GM21526 (cell line): ENCODE measurements around the gene CNKSR1.

Experiments
- ATAC-seq: cut with Tn5 transposase; IDR thresholded peaks from one replicate; pipeline ENCODE4 v1.9.1; 2021; ENCODE audit warnings: moderate library complexity; ENCODE audit not compliant: unreplicated experiment, low FRiP score

The CNKSR1 gene

DNA sequence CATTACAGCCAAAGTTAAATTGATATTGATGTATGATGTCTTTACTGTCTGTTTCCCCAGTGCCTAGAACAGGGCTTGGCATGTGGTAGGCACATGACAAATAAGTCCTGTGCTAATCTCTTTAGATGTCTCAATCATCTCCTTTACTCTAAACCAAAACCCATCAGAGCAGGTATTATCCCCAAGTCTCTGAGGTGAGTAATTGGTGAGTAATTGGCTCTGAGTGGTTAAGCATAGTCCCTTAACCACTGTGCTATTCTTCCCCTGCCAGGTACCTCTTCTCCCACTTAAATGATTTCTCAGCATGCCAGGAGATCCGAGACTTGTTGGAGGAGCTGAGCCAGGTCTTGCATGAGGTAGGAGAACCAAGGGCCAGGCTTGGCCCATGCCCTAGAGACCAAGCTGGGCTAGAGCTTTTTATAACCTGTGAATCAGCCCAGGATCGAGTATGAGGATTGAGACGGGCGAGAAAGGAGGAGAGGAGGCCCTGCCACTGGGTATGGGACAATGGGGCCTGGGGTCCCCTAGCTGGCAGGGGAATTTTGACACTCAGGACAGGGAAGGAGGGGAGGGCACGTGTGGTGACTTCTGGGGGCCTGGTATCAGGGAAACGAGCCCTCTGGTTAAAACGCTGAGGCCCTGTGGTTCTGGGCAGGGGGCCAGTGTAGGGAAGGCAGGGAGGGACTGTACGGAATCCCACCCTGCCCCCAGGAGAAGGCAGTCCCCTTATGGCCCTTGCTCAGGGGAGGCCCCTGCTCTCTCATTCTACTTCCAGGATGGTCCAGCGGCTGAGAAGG, 4.5 kb downstream of the CNKSR1 start:
- no peak for ATAC-seq

DNA sequence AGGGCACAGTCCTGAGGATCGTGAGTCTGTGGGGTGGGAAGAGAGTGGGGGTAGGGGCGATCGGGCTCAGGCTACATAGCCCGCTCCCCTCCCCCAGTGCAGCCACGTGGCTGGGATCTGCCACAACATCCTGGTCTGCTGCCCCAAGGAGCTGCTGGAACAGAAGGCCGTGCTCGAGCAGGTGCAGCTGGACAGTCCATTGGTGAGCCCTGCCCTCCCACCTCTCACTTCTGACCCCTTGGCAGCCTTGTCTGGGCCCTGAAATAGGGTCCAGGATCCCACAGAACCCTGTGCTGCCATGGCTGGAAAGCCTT, 5.0 kb downstream of the CNKSR1 start:
- no peak for ATAC-seq

DNA sequence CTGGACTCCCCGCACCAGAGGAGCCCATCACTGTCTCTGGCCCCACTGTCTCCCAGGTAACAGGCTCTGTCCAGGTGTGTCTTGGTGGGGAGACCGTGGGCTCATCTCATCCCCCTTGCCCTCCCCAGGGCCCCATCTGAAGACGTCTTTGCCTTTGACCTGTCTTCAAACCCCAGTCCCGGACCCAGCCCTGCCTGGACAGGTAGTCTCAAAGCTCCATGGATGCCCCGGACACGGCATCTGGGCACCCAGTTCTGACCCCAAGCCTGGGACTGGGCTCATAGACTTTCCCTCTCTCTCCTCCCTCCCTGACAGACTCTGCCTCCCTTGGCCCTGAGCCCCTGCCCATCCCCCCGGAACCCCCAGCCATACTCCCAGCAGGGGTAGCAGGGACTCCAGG, 6.8 kb downstream of the CNKSR1 start:
- ATAC-seq = no peak

DNA sequence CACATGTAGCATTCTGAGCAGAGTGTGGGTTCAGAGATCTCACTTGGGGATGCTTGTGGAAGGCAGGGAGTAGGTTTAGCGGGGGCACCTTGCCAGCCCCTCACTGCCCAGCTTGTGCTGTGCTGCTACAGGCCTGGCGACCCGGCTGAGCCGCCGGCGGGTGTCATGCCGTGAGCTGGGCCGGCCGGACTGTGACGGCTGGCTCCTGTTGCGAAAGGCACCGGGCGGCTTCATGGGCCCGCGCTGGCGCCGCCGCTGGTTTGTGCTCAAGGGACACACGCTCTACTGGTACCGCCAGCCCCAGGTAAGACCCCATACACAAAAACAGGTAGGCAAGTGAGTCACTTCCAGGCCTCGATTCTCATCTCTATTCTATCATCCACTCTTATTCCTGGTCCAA, 7.6 kb downstream of the CNKSR1 start:
- ATAC-seq = no peak

DNA sequence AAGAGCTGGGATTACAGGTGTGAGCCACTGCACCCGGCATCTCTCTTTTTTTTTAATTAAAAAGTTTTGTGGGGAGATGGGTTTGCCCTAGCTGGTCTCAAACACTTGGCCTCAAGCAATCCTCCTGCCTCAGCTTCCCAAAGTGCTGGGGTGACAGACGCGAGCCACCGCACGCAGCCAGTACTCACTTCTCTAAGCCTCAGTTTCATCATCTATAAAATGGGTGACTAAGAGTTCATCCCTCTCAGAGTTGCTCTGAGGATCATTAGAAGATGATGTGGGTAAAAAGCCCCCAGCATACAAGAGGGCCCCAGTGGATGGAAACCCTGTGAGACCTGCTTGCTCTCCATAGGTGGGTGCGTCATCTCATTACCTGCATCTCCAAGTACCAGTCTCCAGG, 10.6 kb downstream of the CNKSR1 start:
- no peak for ATAC-seq

DNA sequence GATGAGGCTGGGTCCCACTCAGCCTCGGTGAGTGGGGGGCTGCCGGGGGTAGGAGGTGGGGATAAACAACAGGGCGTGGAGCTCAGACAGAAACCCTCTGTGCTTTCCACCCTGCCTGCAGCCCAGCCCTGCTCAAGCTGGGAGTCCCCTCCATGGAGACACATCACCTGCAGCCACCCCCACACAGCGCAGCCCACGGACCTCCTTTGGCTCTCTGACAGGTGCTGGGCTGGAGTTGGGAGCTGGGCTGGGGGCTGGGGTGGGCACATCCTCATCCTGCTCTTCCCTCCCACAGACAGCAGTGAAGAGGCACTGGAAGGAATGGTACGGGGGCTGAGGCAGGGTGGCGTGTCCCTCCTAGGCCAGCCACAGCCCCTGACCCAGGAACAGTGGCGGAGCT, 11.2 kb downstream of the CNKSR1 start:
- ATAC-seq = no peak

DNA sequence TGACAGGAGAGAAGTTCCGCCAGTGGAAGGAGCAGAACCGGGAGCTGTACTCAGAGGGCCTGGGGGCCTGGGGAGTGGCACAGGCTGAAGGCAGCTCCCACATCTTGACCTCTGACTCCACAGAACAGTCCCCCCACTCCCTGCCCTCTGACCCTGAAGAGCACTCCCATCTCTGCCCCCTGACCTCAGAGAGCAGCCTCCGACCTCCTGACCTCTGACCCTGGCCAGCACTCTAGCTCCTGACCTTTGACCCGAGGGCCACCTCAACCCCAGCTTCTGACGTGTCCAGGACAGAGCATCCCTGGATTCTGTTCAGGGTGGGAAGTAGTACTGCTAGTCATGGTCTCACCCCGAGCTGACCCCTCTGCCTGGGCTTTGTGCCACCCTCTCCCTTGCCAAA, 12.0 kb downstream of the CNKSR1 start:
- no peak for ATAC-seq

DNA sequence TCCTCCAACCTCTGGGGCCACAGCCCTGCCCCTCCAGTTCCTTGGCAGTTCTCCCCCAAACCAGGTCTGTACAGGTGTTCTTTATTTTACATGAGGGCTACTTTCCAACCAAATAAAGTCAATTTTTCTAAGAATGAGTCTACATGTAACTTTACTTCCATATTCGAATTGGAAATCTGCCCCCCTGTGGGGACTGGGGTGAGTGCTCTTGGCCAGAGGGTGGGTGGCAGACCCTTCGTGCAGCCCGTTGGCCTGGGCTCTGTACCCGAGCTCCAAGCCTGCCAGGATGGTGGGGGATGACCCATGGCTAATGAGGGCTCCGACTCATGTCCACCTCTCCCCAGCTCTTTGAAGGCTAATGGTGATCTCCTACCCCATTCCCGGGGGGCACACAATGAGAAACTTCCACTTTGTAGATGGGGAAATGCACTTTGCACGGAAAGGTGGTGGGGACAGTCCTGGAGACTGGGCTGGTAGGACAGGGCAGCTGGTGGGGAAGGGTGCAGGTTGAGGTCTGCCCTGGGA, 12.5 kb downstream of the CNKSR1 start:
- no peak for ATAC-seq

DNA sequence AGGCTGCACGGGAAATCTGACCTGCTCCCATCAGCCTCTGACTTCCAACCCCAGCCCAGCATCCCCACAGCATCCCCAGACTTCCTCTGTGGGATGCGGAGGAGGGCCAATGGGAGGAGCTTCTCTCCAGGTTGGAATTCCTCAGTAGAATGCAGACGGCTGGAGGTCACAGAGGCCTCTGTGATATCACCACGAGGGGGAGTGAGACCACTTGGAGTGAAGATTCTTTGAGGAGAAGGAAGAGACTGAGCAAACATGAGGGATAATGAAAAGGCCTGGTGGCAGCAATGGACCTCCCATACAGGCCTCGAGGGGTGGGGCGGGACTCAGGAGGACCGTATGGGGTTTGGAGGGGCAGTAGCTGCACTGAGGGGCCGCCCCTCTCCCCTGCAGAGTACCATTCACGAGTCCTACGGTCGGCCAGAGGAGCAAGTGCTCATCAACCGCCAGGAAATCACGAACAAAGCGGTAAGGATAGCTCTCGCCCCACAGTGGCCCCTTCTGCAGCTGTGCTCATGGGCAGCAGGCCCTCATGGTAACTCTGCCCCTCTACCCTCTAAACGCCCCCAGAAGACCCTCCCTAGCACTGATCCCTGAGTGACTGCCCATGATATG, 13.2 kb downstream of the CNKSR1 start, which contains the start of gene CATSPER4:
Gene CATSPER4, plus strand, starts transcription at position 230 of the 615 bp plus-strand sequence. Its CDS starts 26 bp downstream, at position 256.
- no peak for ATAC-seq

DNA sequence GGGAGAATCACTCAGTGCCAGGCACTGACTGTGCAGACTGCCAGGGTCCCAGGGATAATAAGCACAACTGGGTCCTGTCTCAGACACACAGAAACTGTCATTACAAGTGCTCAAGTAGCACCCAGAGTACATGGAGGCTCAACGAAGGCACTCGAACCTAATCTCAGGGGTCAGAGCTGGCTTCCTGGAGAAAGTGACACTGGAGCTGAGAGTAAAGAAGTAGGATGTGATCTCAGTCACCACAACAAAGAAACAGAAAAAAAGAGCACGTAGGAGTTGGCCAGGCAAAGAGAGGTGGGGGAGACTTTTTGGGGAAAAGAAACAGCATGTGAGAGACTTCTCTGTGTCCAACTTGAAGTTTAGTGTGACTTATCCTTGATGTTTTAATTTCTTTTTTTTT, 14.4 kb downstream of the CNKSR1 start:
- ATAC-seq = no peak

DNA sequence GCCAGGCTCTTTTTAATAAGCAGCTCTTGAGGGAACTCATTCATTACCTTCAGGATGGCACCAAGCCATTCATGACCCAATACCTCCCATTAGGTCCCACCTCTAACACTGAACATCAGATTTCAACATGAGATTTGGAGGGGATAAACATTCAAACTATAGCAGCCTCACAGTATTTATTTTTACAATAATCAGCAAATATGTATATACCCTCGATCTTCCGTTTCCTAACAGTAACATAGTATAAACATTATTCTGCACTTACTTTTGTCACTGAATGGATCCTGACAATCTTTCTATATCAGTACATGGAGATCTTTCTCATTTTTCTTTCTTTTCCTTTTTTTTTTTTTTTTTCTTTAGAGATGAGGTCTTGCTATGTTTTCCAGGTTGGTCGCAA, 18.5 kb downstream of the CNKSR1 start:
- no peak for ATAC-seq

DNA sequence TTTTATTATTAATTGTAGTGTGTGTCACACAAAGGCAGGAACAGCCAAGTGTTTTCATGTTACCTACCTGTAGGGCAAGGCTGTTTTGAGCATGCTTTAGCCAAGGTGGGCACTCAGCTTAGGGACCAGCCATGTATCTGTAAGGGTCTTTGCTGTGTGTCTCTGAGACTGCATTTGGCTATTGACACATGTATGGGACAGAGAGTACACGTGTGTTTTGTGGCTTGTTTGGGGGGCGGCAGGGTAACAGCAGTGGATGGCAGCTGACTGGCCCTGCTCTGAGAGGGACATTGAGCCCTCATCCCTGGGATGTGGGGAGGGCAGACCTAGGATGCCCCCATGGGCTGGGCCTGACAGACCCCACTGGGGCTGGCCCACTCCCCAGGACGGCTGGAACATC, 20.0 kb downstream of the CNKSR1 start:
- ATAC-seq = no peak

DNA sequence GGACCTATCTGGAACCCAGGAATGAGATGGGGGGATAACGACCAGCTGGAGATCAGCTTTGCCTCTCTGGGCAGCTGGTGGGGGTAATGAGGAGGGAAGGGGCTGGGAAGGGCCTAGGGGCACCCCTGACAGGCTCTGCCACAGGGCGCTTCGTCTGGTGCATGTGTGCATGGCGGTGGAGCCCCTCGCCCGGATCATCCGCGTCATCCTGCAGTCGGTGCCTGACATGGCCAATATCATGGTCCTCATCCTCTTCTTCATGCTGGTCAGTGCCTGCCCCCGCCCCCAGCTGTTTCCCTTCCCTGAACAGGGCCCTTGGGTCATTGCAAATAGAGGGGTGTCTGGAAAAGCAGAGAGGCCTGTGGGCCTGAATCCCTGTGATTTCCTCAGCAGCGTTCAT, 20.5 kb downstream of the CNKSR1 start:
- no peak for ATAC-seq

DNA sequence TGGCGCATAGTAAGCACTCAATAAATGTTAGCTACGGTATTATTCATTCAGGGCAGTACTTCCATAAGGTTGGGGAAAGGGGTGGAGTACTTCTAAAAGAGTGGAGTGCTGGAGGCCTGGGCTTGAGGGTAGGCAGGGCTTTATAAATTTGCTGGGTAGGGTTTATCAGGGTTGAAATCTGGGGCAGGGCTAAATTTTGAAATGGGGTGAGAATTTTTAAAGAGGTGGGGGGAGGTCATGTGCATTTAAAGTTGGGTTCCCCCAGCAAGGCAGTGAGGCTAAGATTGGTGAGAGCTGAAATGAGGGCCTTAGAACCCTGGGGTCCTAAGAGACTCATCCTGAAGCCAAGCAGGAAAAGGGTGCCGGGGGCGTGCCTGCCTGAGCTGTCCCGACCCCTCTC, 23.1 kb downstream of the CNKSR1 start:
- no peak for ATAC-seq

DNA sequence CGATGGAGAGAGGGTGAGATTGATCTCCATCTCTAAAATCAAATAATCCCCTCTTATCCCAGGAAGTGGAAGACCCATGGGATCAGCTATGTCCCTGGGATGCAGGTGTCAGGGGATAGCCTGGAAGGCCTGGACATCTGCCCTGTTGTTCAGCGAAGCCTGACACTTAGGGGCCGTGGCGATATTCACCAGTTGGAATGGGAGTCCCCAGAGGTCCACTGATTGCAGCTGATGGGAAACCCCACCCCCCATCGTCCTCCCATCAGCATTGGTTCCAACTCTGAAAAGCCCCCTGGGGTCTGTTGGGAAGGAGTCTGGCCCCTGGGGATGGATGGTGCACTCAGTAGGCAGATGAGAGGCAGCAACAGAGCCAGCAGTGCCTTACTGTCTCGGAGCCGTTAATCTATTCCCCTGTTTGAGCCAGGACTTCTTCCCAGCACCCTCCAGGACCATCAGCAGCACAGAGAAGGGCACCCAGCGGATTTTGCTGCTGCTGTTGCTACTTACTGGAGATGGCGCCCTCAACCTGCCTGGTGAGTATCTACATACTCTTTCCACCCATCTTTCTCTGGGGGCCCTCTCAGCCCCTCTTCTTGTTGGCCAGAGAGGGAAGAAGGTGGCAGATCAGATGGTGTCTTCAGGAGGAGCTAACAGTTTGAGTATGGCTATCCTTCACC, 26.5 kb downstream of the CNKSR1 start:
- ATAC-seq = no peak

DNA sequence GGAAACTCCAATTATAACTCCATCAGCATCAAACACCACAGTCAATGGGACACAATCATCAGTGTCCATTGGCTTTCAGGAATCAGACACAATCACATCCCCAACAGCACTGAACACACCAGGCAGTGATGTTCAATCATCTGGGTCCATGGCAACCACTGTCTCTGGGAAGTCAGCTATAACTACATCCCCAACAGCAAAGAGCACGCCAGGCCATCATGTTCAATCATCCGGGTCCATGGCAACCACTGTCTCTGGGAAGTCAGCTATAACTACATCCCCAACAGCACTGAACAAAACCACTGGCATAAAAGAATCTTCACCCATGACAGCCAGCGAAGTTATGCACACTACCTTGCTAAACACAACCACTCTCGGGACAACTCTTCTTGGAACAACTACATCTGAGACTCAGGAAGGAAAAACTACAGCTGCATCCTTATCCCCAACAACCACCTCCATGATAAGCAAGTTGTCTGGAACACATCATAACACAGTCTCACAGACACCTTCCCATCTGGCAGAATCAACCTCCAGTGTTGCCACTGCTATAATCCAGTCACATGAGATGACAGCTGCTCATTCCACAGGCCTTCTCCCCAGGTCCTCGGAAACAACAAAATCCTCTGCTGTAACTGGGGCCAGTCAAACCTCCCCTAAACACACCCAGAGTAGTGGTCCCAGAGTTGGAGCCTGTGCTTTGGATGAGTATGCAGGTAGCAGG, 33.0 kb downstream of the CNKSR1 start:
- no peak for ATAC-seq

DNA sequence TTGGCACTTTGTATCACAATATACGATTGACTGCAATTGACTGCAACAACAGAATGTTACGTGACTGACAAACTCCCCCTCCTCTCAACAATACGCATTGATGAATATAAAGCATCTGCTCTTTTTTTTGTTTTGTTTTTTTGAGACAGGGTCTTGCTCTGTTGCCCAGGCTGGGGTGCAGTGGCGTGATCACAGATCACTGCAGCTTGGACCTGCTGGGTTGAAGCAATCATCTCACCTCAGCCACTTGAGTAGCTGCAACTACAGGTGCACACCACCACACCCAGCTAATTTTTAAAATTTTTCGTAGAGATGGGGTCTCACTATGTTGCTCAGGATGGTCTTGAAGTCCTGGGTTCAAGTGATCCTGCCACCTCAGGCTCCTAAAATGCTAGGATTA, 35.4 kb downstream of the CNKSR1 start:
- ATAC-seq = no peak

DNA sequence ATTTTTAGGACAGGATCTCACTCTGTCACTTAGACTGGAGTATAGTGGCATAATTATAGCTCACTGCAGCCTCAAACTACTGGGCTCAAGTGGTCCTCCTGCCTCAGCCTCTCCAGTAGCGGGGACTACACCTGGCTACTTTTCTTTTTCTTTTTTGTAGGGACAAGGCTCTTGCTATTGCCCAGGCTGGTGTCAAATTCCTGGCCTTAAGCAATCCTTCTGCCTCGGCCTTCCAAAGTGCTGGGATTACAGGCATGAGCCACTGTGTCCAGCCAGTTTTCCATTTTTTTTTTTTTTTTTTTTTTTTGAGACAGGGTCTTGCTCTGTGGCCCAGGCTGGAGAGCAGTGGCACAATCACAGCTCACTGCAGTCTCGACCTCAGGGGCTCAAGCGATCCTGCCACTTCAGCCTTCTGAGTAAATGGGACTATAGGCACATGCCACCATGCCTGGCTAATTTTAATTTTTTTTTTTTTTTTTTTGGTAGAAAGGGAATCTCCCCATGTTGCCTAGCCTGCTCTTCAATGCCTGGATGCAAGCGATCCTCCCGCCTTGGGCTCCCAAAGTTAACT, 36.1 kb downstream of the CNKSR1 start:
- ATAC-seq = no peak

DNA sequence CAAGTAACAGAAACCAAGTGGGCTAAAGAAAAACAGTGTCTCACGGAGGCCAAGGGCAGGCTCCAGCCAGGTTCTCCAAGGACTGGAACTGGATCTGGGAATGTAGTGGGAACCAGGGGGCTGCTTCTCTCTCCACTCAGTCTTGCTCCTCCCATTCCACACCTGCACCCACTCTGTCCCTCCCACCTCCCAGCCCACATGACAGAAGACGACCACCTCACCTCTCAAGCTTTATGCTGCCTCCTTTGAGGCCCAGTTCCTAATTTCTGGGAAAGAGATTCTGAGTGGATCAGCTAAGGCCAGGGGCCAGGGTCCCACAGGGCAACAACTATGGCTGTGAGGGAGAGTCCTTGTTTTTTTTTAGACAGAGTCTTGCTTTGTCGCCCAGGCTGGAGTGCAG, 38.0 kb downstream of the CNKSR1 start:
- no peak for ATAC-seq

DNA sequence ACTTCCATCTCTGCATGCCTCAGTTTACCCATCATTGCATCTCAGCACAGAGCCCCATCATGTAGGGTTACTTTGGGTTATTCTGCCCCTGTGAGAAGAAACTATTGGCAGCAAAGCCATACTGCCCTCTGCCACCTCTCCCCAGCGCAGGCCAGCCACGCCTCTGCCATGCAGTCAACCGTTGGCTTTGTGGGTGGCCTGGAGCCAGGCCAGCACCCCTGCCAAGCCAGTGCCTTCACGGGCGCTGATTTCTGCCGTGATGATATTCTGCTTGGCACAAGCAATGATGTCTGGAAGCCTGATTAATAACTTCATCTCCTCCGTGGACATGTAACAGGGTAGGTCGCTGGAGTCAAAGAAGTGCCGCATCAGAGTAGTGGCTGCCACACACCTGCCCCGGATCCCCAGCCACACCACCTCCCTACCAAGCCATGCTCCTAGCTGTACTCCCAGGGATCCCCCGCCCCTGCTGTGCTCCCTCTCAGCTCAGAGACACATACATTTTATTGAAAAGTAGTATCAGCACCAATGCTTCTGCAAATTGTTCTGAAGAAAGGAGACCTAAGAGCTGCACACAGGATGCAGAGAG, 41.7 kb downstream of the CNKSR1 start:
- no peak for ATAC-seq
